ENCODE measurements around the gene ABCF1. TPM values are rescaled to one million over a fixed set of nuclear protein-coding genes. Genes with fewer than 3 reads are reported as not detected.

The ABCF1 gene
- total RNA-seq, 4 donors from 2014 or later, result 39.3 to 57.7 (median 47.1) TPM

- intact Hi-C loops (cut with DNase I; ENCODE audit: low total_unique reads), result no loop called here
- WGBS, 2 donors, result 95 to 97% methylated on average over 3 of the region's 3 CpGs
- DNase-seq (ENCODE audit: low spot score in 2 of 2), result no peak
- no peak for TF ChIP-seq CTCF (IDR thresholded peaks at IDR 0.05)
- TF ChIP-seq POLR2A (IDR thresholded peaks at IDR 0.05), result no peak
- H3K4me3 ChIP-seq (ENCODE audit: low read depth, poor library complexity, severe bottlenecking), result no peak overlapping the region
Measured at GRCh38 chr6:30635834-30636233, 64.6 kb downstream of the ABCF1 start.

GRCh38 chr6:30640481-30640880, 69.2 kb downstream of the ABCF1 start:
- DNase-seq (ENCODE audit: low spot score in 2 of 2), result no peak
- WGBS, 2 donors, result 80 to 86% methylated on average over 10 of the region's 10 CpGs
- no peak overlapping the region for H3K4me3 ChIP-seq (ENCODE audit: low read depth, poor library complexity, severe bottlenecking)
- intact Hi-C loops (cut with DNase I; ENCODE audit: low total_unique reads), result no loop called here
- no peak for TF ChIP-seq POLR2A (IDR thresholded peaks at IDR 0.05)
- no peak for TF ChIP-seq CTCF (IDR thresholded peaks at IDR 0.05)

GRCh38 chr6:30641048-30641447, 69.8 kb downstream of the ABCF1 start:
- TF ChIP-seq CTCF (IDR thresholded peaks at IDR 0.05) (no peak), POLR2A (IDR thresholded peaks at IDR 0.05) (no peak)
- 82 to 88% methylated on average over 1 of the region's 1 CpG for WGBS, 2 donors
- H3K4me3 ChIP-seq (ENCODE audit: low read depth, poor library complexity, severe bottlenecking), result no peak overlapping the region
- DNase-seq (ENCODE audit: low spot score in 2 of 2), result no peak
- intact Hi-C loops (cut with DNase I; ENCODE audit: low total_unique reads), result no loop called here

MicroRNAs within 50 kb of the gene (microRNA counts, 767-probe panel; counts per million panel counts)
- 0 to 358 counts per million in 2 donors for microRNA hsa-miR-877-5p

Small RNA genes lying within 50 kb of the gene (microRNA-seq; reads per million reads assigned to microRNA genes)
- gene MIR877 (ENCODE audit: borderline number of aligned reads in 1 of 2, borderline replicate concordance in 2 of 2), result 18.7 to 31.3 reads per million in 2 donors

Other genes with a start within 250 kb of the ABCF1 start
- gene TRIM39, start 244.5 kb upstream of the ABCF1 start, total RNA-seq, result 10 to 100 TPM in 3 of 4 donors, 1 to 10 TPM in 1; 8.6 to 15.2 (median 12.6) TPM
- 100 to 1,000 TPM in 2 of 4 donors, 10 to 100 TPM in 2; 73.3 to 177 (median 108) TPM for gene RPP21, start 226.3 kb upstream of the ABCF1 start, total RNA-seq
- 100 to 1,000 TPM; 685 to 929 (median 835) TPM for gene HLA-E, start 81.9 kb upstream of the ABCF1 start, total RNA-seq
- gene GNL1, start 15.0 kb upstream of the ABCF1 start, total RNA-seq, result 10 to 100 TPM; 30.4 to 39.6 (median 33.4) TPM
- 10 to 100 TPM in 2 of 4 donors, 1 to 10 TPM in 2; 4.5 to 14.0 (median 8.5) TPM for gene PRR3, start 14.1 kb upstream of the ABCF1 start, total RNA-seq
- 10 to 100 TPM; 32.5 to 61.5 (median 49.4) TPM for gene PPP1R10, start 45.8 kb downstream of the ABCF1 start, total RNA-seq
- gene MRPS18B, start 46.4 kb downstream of the ABCF1 start, total RNA-seq, result 10 to 100 TPM; 57.2 to 64.8 (median 62.2) TPM
- gene ATAT1, start 55.4 kb downstream of the ABCF1 start, total RNA-seq, result 1 to 10 TPM; 1.9 to 7.8 (median 5.6) TPM
- 10 to 100 TPM in 3 of 4 donors, 1 to 10 TPM in 1; 9.6 to 31.9 (median 13.9) TPM for gene C6orf136, start 75.7 kb downstream of the ABCF1 start, total RNA-seq
- gene DHX16, start 101.6 kb downstream of the ABCF1 start, total RNA-seq, result 10 to 100 TPM; 25.0 to 37.0 (median 32.9) TPM
- gene PPP1R18, start 115.2 kb downstream of the ABCF1 start, total RNA-seq, result 10 to 100 TPM; 23.6 to 34.1 (median 27.3) TPM
- 1 to 10 TPM; 4.3 to 6.9 (median 6.1) TPM for gene NRM, start 119.5 kb downstream of the ABCF1 start, total RNA-seq
- 10 to 100 TPM in 1 of 4 donors, 1 to 10 TPM in 3; 9.7 to 21.4 (median 9.8) TPM for gene MDC1, start 145.8 kb downstream of the ABCF1 start, total RNA-seq
- 100 to 1,000 TPM; 119 to 179 (median 156) TPM for gene TUBB, start 148.9 kb downstream of the ABCF1 start, total RNA-seq
- 10 to 100 TPM; 40.2 to 64.1 (median 42.5) TPM for gene FLOT1, start 171.2 kb downstream of the ABCF1 start, total RNA-seq
- 10 to 100 TPM; 20.9 to 56.5 (median 33.3) TPM for gene IER3, start 173.1 kb downstream of the ABCF1 start, total RNA-seq

Measured in lower leg skin (tissue), 4 donors.